Measurements from ENCODE around the gene SH3RF2. TPM values are rescaled to one million over a fixed set of nuclear protein-coding genes. Genes with fewer than 3 reads are reported as not detected.
A peak's percentile ranks its signal among the peaks of the same experiment; 100 is the strongest.

Gene SH3RF2
- total RNA-seq, 3 donors from 2014 or later, result 6.6 to 9.5 (median 9.4) TPM

DNA sequence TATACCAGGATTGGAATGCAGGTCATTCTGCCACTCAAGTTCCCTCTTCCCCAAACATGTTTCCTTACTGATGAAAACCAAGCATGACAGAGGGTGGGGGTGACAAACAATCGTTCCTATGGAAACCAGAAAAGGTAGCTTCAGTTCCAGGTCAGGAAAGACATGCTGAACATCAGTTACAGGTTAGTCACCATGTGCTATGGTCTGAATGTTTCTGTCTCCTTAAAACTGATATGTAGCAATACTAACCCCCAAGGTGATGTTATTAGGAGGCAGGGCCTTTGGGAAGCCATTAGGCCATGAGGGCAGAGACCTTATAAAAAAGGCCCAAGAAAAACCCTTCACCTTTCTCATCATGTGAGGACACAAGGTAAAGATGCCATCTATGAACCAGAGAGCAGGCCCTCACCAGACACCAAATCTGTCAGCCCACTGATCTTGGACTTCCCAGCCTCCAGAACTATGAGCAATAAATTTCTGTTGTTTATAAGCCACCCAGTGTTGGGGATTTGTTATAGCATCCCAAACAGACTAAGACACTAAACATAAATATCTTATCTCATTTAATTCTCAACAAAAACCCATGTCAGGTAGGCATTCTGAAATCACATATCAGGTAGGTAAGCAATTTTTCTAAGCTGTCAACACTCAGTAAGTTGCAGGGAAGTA lies 15.7 kb upstream of the SH3RF2 start:
- DNase-seq (ENCODE audit: low spot score in 2 of 2), result no peak
- TF ChIP-seq POLR2A (IDR thresholded peaks at IDR 0.05) (no peak), POLR2AphosphoS5 (IDR thresholded peaks at IDR 0.05) (no peak)
- TF ChIP-seq, protein P1, sequence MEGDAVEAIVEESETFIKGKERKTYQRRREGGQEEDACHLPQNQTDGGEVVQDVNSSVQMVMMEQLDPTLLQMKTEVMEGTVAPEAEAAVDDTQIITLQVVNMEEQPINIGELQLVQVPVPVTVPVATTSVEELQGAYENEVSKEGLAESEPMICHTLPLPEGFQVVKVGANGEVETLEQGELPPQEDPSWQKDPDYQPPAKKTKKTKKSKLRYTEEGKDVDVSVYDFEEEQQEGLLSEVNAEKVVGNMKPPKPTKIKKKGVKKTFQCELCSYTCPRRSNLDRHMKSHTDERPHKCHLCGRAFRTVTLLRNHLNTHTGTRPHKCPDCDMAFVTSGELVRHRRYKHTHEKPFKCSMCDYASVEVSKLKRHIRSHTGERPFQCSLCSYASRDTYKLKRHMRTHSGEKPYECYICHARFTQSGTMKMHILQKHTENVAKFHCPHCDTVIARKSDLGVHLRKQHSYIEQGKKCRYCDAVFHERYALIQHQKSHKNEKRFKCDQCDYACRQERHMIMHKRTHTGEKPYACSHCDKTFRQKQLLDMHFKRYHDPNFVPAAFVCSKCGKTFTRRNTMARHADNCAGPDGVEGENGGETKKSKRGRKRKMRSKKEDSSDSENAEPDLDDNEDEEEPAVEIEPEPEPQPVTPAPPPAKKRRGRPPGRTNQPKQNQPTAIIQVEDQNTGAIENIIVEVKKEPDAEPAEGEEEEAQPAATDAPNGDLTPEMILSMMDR (IDR thresholded peaks at IDR 0.05), result no peak
- no peak overlapping the region for H3K27ac ChIP-seq
- intact Hi-C loops (cut with DNase I; ENCODE audit: low total_unique reads), result no loop called here
- no peaks in the 10 kb centered on the region for H3K36me3 ChIP-seq
- no peaks in the 10 kb centered on the region for H3K9me3 ChIP-seq
- H3K27me3 ChIP-seq, result no peaks in the 10 kb centered on the region
- H3K4me3 ChIP-seq, result no peak overlapping the region
- peaks cover 0 to 8% of the 10 kb centered on the region in 2 donors for H3K4me1 ChIP-seq

DNA sequence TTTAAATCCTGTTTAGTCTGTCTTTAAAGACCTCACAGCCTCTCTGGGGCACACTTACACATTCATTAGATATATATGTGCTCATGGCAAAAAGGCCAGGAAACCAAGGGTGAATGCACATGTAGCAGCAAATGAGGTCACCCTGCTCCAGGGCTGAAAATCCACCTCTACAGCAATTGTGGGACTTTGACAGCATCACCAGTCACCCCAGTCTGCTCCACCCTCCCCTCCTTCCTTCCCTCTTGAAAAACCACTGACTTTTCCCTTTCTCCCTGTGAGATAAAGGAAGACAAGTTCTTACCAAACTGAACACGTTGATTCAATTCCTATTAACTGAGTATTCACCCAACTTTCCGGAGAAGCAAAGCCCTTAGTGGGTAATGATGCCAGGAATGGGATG lies 15.2 kb upstream of the SH3RF2 start:
- intact Hi-C loops (cut with DNase I; ENCODE audit: low total_unique reads), result no loop called here
- Histone ChIP-seq H3K27ac (no peak overlapping the region), H3K9me3 (no peaks in the 10 kb centered on the region), H3K4me1 (peaks cover 0 to 8% of the 10 kb centered on the region in 2 donors), H3K4me3 (no peak overlapping the region), H3K36me3 (no peaks in the 10 kb centered on the region), H3K27me3 (no peaks in the 10 kb centered on the region)
- DNase-seq (ENCODE audit: low spot score in 2 of 2), result no peak
- TF ChIP-seq, protein P1 (IDR thresholded peaks at IDR 0.05), result no peak
- no peak for TF ChIP-seq POLR2AphosphoS5 (IDR thresholded peaks at IDR 0.05)
- no peak for TF ChIP-seq POLR2A (IDR thresholded peaks at IDR 0.05)

DNA sequence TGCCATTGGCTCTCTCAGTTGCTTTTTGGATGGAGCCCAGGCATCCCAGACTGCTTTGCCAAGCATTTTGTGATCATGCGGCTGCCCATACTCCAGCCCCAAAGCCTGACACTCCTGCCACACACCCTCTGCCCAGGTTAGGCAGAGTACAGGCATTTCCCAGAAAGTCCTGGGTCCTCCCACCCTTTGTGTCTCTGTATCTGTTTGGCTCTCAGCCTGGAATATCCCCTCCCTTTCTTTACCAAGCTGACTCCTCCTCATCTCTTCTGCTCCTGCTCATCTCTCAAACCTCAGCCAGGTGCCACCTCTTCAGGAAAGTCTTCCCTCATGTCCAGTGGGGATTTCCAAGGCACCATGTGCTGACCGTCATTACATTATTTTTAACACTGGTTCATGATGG lies 14.3 kb upstream of the SH3RF2 start:
- Histone ChIP-seq H3K4me1 (peaks cover 0 to 8% of the 10 kb centered on the region in 2 donors), H3K27me3 (no peaks in the 10 kb centered on the region), H3K36me3 (no peaks in the 10 kb centered on the region), H3K4me3 (no peak overlapping the region), H3K27ac (no peak overlapping the region), H3K9me3 (no peaks in the 10 kb centered on the region)
- TF ChIP-seq, protein P1 (IDR thresholded peaks at IDR 0.05), result no peak
- TF ChIP-seq POLR2AphosphoS5 (IDR thresholded peaks at IDR 0.05) (no peak), POLR2A (IDR thresholded peaks at IDR 0.05) (no peak)
- no peak for DNase-seq (ENCODE audit: low spot score in 2 of 2)
- intact Hi-C loops (cut with DNase I; ENCODE audit: low total_unique reads), result no loop called here

DNA sequence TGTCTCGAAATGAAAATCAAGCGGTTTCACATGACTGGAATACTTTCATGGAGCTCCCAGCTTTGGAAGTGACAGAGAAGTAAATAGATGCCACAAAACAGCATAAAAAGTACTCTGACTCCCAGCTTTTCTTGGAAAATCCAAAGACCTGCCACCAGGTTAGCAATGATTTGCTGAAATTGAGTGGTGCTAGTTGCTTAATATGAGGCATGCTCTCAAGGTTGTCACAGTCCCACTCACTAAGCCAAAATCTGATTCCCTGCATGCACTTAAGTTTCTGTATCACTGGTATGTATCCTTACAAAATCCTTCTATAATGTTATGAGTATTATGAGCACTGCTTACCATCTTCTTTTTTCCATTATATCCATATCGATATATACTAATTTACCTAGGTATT lies 13.0 kb upstream of the SH3RF2 start:
- TF ChIP-seq, protein P1 (IDR thresholded peaks at IDR 0.05), result no peak
- TF ChIP-seq POLR2AphosphoS5 (IDR thresholded peaks at IDR 0.05) (no peak), POLR2A (IDR thresholded peaks at IDR 0.05) (no peak)
- intact Hi-C loops (cut with DNase I; ENCODE audit: low total_unique reads), result no loop called here
- no peak overlapping the region for H3K4me3 ChIP-seq
- H3K27me3 ChIP-seq, result no peaks in the 10 kb centered on the region
- no peaks in the 10 kb centered on the region for H3K9me3 ChIP-seq
- DNase-seq (ENCODE audit: low spot score in 2 of 2), result no peak
- no peak overlapping the region for H3K27ac ChIP-seq
- H3K36me3 ChIP-seq, result no peaks in the 10 kb centered on the region
- peaks cover 0 to 8% of the 10 kb centered on the region in 2 donors for H3K4me1 ChIP-seq

DNA sequence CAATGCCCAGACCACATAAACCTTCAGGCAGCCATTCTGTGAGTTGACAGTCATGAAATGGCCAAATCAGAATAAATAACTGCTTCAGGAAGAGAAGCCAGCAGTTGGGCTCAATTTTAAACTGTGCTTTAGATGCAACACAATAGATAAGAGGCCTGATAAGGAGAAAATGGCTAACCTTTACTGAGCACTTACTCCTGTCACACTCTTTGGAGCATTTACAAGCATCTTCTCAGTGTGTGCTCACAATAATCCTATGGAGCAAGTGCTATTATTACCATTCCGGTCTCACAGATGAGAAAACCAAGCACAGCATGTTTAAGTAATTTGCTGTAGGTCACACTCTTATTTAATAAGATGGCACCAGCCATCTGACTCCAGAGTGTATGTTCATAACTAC lies 11.5 kb upstream of the SH3RF2 start:
- H3K4me3 ChIP-seq, result no peak overlapping the region
- H3K27me3 ChIP-seq, result no peaks in the 10 kb centered on the region
- peak overlapping the region; percentile 29 to 68 for H3K27ac ChIP-seq
- no peaks in the 10 kb centered on the region for H3K36me3 ChIP-seq
- no peaks in the 10 kb centered on the region for H3K9me3 ChIP-seq
- DNase-seq (ENCODE audit: low spot score in 2 of 2), result no peak
- peaks cover 0 to 8% of the 10 kb centered on the region in 2 donors for H3K4me1 ChIP-seq
- TF ChIP-seq, protein P1 (IDR thresholded peaks at IDR 0.05), result no peak
- intact Hi-C loops (cut with DNase I; ENCODE audit: low total_unique reads), result no loop called here
